ENCODE measurements around the gene LEMD2. TPM values are rescaled to one million over a fixed set of nuclear protein-coding genes. Genes with fewer than 3 reads are reported as not detected.

Gene LEMD2
- total RNA-seq, 2 donors from 2014 or later: 64.2 to 80.2 TPM

DNA sequence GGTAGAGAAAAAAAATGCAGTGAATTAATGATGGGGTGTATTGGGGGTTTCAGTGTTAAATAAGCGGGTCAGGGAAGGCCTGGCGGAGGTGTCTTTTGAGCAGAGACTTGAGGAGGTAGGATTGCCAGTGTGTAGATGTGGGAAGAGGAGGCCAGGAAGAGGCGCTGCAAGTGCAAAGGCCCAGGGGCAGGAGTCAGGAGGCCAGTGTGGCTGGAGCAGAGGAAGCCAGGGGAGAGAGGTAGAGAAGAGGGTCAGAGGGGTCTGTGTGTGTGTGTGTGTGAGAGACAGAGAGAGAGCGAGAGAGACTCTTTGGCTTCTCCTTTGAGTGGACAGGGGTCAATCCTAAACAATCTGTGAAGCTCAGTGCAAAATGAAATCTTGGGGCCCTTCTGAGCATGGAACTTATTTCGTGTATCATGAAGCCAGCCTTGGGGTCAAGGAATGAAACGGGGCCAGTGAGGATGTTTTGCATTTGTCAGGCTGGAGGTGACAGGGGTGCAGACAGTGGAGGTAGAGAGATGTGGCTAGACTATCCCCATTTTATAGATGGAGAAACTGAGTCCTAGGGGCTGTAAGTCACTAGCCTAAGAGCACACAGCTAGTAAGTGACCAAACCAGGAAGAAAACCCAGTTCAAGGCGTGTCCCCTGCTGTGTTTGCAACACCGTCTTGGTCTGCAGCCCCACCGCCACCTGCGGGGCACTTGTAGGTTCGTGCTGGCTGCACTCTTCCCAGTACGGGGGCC lies 32.5 kb downstream of the LEMD2 start:
- 89% methylated on average over 12 of the region's 12 CpGs for WGBS
- H3K9me3 ChIP-seq: no peaks in the 10 kb centered on the region
- no peaks in the 10 kb centered on the region for H3K4me1 ChIP-seq (replicated peaks)
- H3K27me3 ChIP-seq (replicated peaks; ENCODE audit: insufficient read depth): no peaks in the 10 kb centered on the region
- no peak for TF ChIP-seq POLR2A (IDR thresholded peaks at IDR 0.05)
- TF ChIP-seq, protein P1, sequence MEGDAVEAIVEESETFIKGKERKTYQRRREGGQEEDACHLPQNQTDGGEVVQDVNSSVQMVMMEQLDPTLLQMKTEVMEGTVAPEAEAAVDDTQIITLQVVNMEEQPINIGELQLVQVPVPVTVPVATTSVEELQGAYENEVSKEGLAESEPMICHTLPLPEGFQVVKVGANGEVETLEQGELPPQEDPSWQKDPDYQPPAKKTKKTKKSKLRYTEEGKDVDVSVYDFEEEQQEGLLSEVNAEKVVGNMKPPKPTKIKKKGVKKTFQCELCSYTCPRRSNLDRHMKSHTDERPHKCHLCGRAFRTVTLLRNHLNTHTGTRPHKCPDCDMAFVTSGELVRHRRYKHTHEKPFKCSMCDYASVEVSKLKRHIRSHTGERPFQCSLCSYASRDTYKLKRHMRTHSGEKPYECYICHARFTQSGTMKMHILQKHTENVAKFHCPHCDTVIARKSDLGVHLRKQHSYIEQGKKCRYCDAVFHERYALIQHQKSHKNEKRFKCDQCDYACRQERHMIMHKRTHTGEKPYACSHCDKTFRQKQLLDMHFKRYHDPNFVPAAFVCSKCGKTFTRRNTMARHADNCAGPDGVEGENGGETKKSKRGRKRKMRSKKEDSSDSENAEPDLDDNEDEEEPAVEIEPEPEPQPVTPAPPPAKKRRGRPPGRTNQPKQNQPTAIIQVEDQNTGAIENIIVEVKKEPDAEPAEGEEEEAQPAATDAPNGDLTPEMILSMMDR (IDR thresholded peaks at IDR 0.05): no peak
- TF ChIP-seq POLR2AphosphoS5 (IDR thresholded peaks at IDR 0.05): no peak
- no peak overlapping the region for H3K4me3 ChIP-seq
- no peak overlapping the region for H3K27ac ChIP-seq
- no peaks in the 10 kb centered on the region for H3K36me3 ChIP-seq
- DNase-seq (ENCODE audit: low spot score): no peak
- intact Hi-C loops (cut with DNase I): no loop called here

DNA sequence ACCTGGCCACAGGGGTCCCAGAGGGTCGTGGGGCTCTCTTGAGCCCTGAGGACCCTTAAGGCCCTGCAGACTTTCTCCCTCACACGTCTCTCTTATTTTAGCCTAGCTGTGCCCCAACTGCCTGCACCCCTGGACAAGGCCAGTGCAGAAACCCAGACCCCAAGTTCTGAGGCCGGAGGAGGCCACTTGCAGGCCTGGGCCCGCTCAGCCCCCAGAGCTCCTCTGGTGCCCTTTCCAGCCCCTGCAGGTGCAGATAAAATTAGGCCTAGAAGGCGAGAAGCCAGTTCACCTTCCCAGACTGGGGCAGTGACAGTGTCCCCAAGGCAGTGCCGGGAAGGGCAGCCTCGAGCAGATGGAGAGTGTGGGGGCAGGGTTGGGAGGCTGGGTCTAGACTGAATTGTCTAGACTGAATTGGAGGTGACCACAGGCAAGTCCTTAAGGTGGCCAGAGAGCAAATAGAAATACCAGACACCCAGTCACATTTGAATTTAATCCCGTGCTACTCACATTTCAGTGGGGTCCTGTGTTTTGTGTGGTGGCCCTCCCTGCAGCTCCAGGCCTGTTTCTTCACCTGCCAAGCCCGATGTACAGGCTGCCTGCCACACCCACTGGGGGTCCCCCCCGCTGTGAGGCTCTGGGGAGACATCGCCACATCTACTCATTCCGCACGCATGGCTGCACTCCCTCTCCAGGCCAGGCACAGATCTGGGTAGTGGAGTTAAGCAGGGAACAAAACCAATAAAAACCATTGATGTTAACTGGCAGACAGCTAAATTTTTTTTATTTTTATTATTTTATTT lies 33.7 kb downstream of the LEMD2 start:
- Histone ChIP-seq H3K27me3 (replicated peaks; ENCODE audit: insufficient read depth) (no peaks in the 10 kb centered on the region), H3K9me3 (no peaks in the 10 kb centered on the region), H3K4me1 (replicated peaks) (no peaks in the 10 kb centered on the region), H3K4me3 (no peak overlapping the region), H3K36me3 (no peaks in the 10 kb centered on the region), H3K27ac (no peak overlapping the region)
- WGBS: 74% methylated on average over 13 of the region's 13 CpGs
- intact Hi-C loops (cut with DNase I): no loop called here
- no peak for DNase-seq (ENCODE audit: low spot score)
- TF ChIP-seq, protein P1 (IDR thresholded peaks at IDR 0.05): no peak
- TF ChIP-seq POLR2A (IDR thresholded peaks at IDR 0.05) (no peak), POLR2AphosphoS5 (IDR thresholded peaks at IDR 0.05) (no peak)

DNA sequence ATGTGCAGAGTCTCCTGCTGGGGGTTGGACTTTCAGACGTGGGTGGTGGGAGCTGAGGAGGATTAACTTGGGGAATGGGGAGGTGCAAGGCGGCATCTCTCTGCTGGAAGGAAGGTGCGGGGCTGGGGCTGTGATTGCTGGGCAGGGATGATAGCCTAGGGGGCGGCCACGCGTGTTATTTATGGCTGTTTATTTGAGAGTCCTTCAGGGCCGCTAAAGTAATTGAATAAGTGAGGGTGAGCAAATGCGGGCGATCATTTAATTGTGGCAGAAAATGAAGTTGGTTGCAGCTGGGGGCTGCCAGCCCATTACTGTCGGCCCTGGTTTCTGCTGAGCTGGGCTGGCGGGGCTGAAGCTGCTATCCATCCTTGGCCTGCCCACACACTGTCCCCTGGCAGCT lies 34.7 kb downstream of the LEMD2 start:
- H3K27ac ChIP-seq: no peak overlapping the region
- no peaks in the 10 kb centered on the region for H3K9me3 ChIP-seq
- no peaks in the 10 kb centered on the region for H3K4me1 ChIP-seq (replicated peaks)
- H3K4me3 ChIP-seq: no peak overlapping the region
- intact Hi-C loops (cut with DNase I): no loop called here
- H3K36me3 ChIP-seq: no peaks in the 10 kb centered on the region
- WGBS: 86% methylated on average over 11 of the region's 11 CpGs
- no peak for DNase-seq (ENCODE audit: low spot score)
- TF ChIP-seq POLR2A (IDR thresholded peaks at IDR 0.05): no peak
- TF ChIP-seq, protein P1 (IDR thresholded peaks at IDR 0.05): no peak
- TF ChIP-seq POLR2AphosphoS5 (IDR thresholded peaks at IDR 0.05): no peak
- no peaks in the 10 kb centered on the region for H3K27me3 ChIP-seq (replicated peaks; ENCODE audit: insufficient read depth)

DNA sequence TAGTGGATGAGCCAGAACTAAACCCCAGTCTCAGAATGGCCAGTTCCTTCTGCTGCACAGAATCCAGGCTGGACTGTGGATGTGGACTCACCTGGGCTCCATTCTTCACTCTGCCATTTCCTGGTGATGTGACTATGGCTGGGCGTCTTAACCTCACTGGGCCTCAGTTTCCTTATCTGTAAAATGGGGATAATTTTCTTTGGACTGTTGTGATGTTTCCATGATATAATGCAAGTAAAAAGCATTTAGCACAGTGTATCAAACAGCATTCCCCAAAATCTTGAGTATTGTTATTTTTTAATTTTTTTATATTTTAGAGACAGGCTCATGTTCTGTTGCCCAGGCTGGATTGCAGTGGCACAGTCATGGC lies 36.3 kb downstream of the LEMD2 start:
- Histone ChIP-seq H3K36me3 (no peaks in the 10 kb centered on the region), H3K27ac (no peak overlapping the region), H3K4me1 (replicated peaks) (no peaks in the 10 kb centered on the region), H3K4me3 (no peak overlapping the region), H3K9me3 (no peaks in the 10 kb centered on the region), H3K27me3 (replicated peaks; ENCODE audit: insufficient read depth) (no peaks in the 10 kb centered on the region)
- no peak for TF ChIP-seq POLR2A (IDR thresholded peaks at IDR 0.05)
- TF ChIP-seq, protein P1 (IDR thresholded peaks at IDR 0.05): no peak
- no peak for TF ChIP-seq POLR2AphosphoS5 (IDR thresholded peaks at IDR 0.05)
- intact Hi-C loops (cut with DNase I): no loop called here
- no peak for DNase-seq (ENCODE audit: low spot score)
- 84% methylated on average over 1 of the region's 1 CpG for WGBS
